GDM1 (cell line): ENCODE results near the gene ZNF277.
"Not testable (repeated sequence)": the region's sequence is repeated elsewhere in the genome, so short reads cannot be mapped to it uniquely, and the experiment has no call there.

Experiments
- DNase-seq: peaks from one replicate; lab custom pipeline; 2025; lab: John Stamatoyannopoulos, UW

Gene ZNF277

GRCh38 chr7:112296432-112296831, 89.9 kb downstream of the ZNF277 start:
- no peak for DNase-seq

DNA sequence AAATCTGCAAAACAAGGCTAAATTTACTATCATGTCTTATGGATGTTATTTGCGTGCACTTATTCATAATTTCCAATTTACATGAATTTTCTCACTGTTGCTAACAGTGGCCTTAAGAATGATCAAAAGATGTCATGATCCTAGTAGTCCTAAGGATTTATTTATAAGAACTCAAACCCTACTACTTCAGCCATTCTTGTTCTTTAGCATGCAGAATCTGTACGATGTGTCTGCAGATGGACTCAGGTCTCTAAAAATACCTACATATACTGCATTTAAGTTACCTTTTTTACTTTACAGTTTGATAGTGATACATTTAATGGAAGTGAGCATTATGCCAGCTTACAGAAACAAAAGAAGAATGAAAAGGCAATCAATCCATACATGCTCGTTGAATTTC, 91.2 kb downstream of the ZNF277 start:
- DNase-seq, result no peak

GRCh38 chr7:112298543-112299100, 92.1 kb downstream of the ZNF277 start:
- DNase-seq, result no peak

DNA sequence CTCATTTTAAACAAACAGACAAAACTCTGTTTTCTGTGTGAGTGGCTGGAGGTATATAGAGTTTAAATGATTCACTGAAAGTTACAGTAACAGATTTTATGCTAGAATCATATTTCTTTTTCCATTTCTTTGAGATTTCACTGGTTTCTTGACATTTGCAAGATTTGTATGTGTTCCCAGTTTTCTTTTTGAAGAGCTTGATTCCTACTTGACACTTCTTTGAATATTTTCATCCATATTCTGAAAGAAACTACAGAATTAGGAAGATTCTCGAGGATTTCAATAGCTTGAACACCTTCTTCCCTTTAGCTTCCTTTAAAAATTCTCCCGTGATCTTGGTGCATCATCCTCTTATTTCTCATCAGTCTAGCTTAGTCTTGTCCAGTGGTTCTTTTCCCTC, 93.6 kb downstream of the ZNF277 start:
- DNase-seq, result no peak

GRCh38 chr7:112300831-112301407, 94.4 kb downstream of the ZNF277 start:
- DNase-seq, result no peak

- DNase-seq, result no peak
These were observed 96.1 kb downstream of the ZNF277 start for GRCh38 chr7:112302566-112302965.

GRCh38 chr7:112306903-112307302, 100.4 kb downstream of the ZNF277 start:
- DNase-seq, result no peak

DNA sequence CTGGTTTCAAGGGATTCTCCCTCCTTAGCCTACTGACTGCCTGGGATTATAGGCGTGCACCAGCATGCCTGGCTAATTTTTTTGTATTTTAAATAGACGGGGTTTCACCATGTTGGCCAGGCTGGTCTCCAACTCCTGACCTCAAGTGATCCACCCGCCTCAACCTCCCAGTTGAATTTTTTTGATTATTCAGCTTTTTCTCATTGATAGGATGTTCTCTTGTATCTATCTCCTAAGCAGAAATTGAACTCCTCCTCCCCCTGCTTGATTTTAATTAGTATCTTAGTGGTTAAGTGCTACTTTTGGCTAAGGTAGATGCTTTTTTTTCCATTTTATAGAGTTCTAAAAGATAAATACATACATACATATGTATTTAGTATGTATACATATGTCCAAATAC, 101.0 kb downstream of the ZNF277 start:
- no peak for DNase-seq

DNA sequence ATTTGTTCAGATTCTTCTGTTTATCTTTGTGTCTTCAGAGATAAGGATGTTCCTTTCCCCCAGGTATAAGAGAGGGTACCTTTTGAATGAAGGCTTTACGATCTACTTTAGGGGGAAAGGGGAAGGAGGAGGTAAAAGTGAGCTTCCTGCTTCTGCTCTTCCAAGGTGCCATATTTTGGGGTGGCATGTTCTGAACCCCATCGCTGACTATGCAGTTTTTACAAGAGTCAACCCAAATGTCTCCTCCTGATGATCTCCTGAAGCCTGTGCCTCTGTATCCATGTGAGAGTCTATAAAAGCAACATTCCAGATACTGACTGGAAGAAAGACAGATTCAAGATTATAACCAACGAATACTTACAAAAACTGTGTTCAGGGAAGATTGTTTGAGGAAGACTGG, 102.5 kb downstream of the ZNF277 start:
- DNase-seq, result no peak

DNA sequence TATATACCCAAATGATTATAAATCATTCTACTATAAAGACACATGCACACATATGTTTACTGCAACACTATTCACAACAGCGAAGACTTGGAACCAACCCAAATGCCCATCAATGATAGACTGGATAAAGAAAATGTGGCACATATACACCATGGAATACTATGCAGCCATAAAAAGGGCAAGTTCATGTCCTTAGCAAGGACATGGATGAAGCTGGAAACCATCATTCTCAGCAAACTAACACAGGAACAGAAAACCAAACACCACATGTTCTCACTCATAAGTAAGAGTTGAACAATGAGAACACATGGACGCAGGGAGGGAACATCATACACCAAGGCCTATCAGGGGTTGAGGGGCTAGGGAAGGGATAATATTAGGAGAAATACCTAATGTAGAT, 110.3 kb downstream of the ZNF277 start:
- DNase-seq, result not testable (repeated sequence)

GRCh38 chr7:112322070-112322469, 115.6 kb downstream of the ZNF277 start:
- no peak for DNase-seq

GRCh38 chr7:112327566-112327965, 121.1 kb downstream of the ZNF277 start:
- no peak for DNase-seq

DNA sequence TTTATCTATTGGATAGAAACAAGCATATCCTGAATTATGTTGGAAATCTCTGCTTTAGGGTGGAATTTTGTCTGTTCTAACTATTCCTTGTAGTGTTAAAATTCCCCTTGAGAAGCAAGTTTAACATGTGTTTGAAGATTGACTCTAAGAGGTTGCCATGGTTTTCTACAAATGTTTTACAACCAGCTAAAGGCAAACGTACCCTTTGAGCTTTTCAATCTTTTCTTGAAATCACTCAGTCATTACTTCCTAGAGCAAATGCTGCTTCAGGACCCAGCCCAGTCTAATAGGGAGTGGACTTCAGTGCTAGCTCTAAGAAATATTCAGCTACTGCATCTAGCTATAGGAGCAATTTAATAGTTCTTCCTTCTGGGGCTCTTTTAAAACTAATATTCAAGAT, 125.0 kb downstream of the ZNF277 start:
- DNase-seq, result no peak

- DNase-seq, result no peak
These were observed 127.9 kb downstream of the ZNF277 start for GRCh38 chr7:112334366-112334765.

DNA sequence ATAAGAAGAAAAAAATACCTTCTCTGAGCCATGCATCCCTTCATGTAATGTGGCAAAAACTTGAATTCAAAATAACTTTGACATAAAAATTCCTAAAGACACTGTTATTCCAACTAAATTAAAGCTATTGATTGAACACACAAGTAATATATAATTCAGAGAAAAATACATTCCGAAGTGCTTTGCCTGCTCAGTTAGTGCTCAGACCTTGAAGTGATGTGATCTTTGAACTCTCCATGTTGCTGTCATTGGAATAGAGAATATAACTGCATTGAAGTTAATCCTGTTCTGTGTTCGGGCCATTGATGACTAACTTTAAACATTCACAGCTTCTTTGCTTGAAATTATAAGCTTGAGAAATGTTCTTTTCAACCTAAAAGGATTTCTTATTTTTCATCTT, 129.8 kb downstream of the ZNF277 start:
- no peak for DNase-seq

DNA sequence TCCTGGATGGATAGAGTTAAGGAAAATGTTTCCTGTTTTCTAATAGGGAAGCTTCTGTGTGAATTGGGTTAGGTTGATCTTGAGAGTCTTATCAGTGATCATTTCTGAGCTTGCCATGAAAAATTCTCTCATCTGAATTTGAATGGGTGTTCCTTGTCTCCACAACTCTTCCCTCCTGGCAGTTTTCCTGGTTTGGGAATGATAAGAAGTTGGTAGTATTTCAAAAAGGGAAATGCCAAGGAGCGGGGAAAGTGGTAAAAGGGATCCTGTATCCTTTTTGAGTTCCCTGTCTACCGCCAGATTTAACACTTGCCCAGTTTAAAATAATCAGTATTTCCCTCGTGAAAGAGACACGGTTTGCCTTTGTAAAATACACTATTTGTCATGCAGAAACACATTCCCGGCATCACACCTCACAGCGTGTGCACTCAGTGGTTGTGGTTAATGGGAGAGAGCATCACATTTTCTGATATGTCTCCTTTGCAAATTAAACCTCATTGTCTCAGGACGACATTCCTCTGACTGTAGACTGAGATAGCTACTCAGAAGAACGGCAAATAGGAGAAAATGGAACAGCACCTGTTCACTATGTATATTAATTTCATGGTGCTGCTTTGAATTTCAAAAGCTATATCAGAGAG, 130.6 kb downstream of the ZNF277 start:
- no peak for DNase-seq

DNA sequence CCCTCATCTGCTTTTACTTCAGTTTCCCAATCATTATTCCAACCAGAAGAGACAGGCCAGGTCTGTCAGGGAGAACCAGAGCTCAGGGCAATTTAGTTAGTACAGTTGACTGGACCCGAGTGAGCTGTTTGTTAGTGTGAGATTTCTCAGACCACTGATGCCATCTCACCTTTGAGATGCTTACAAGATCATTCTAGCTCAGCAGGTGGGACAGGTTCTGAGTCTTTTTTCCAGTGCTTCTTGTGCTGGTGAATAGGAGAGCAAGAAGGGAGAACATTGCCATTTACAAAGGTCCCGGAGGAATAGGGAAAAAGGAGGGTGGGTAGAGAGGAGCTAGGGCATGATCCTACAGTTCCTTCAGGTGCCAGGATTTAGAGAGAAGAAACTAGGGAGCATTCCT, 131.4 kb downstream of the ZNF277 start:
- no peak for DNase-seq

GRCh38 chr7:112338786-112339185, 132.3 kb downstream of the ZNF277 start:
- no peak for DNase-seq

DNA sequence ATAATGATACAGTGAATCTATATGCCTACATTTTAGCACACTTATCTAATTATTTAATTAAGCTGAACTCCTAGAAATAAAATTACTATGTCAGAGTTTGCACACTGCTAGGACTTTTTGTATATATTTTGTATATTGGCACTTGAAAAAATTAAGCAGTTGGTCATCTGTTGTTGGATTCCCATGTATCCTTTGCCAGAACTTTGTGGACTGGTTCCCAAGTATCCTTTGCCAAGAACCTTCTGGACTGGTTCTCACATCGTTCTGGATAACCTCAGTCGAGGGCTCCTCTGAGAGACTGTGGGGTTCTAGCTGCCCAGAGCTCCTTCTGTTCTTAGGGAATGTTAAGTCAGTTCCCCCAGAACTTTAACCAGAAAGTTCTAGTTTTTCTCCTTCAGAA, 135.0 kb downstream of the ZNF277 start:
- no peak for DNase-seq

GRCh38 chr7:112346381-112347060, 140.0 kb downstream of the ZNF277 start:
- DNase-seq, result no peak

- DNase-seq, result no peak
These were observed 140.6 kb downstream of the ZNF277 start for GRCh38 chr7:112347088-112347487.

DNA sequence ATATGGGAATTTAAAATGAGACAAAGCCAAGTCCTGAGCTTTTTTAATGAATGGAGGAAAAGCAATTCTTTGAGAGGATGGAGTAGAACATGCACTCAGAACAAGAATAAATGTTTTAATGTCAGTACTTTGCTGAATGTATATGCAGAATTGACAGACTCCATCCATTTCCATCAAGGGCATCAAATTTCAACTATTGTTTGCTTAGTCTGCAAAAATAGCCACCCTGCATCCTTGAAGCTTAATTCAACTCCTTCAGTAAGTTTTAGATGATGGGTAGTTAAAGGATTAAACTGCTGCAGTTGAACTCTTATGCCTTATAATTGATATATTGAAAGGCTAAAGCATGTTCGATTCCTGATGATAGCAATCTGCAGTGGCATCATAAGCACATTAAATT, 144.1 kb downstream of the ZNF277 start:
- no peak for DNase-seq

GRCh38 chr7:112356596-112356995, 150.1 kb downstream of the ZNF277 start:
- no peak for DNase-seq
